CD4-positive, alpha-beta T cell treated with Interleukin-4 for 1 hour (primary cell): ENCODE measurements around the gene CATSPERD.
"Not testable (repeated sequence)": the region's sequence is repeated elsewhere in the genome, so short reads cannot be mapped to it uniquely, and the experiment has no call there.

Experiments
- DNase-seq, 2 donors: peaks; one replicate each; pipeline ENCODE4 v3.0.0-alpha.2; 2020 to 2022

The CATSPERD gene

DNA sequence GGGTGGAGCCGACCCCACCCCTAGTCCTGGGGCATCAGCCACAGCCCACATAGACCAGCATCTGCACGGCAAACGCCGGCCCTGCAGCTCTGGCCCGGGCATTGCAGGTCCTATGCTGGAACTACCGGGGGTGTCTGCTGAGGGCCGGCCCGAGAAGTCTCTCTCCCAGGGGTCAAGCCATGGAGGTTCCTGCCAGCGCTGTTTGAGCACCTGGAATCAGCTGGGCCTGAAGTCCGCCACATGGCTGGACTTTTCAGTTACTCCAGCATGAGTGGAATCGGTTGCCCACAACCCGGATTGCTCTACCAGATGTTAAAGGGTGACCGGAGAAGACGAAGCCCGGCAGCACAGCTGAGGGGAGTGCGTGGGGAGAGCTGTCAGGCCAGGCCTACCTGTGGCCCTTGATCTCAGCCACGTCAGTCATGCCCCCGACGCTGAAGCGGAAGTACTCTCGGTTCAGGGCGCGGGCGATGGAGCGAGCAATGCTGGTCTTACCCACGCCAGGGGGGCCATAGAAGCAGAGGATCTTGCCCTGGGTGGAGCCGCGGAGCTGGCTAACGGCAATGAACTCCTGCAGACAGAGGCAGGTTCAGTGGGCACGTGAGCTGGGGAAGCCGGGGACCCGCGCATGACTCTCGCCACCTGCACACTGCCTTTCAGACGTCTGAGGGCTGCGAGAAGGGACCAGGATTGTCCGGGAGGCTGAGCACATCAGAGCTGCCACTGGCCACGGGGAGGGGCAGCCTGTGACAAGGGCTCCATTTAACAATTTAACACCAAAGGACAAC is 21.6 kb upstream of the CATSPERD start:
- no peak for DNase-seq

DNA sequence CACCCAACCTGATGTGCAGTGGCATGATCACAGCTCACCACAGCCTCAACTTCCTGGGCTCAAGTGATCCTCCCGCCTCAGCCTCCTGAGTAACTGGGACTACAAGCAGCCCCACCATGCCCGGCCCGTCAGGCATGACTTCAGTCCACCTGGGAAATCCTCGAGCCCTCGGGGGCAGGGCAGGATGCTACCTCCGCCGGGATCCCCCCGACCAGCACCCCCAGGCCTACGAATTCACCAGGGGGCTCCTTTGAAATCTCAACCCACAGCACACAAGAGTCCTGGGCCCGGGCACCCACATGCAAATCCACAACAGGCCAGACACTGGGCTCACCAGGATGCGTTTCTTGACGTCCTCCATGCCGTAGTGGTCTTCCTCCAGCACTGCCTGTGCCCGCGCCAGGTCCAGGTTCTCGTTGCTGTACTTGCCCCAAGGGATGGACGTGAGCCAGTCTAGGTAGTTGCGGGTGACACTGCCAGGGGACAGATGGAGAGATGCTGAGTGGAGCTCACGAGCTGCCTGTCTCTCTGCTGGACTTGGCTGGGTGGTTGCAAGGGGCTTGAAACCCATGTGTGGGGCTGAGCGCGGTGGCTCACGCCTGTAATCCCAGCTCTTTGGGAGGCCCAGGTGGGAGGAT is 19.9 kb upstream of the CATSPERD start:
- DNase-seq, result no peak

- not testable (repeated sequence) for DNase-seq
Observed at GRCh38 chr19:5702053-5702410, 18.4 kb upstream of the CATSPERD start.

GRCh38 chr19:5703819-5704818 is 16.3 kb upstream of the CATSPERD start:
- no peak for DNase-seq

DNA sequence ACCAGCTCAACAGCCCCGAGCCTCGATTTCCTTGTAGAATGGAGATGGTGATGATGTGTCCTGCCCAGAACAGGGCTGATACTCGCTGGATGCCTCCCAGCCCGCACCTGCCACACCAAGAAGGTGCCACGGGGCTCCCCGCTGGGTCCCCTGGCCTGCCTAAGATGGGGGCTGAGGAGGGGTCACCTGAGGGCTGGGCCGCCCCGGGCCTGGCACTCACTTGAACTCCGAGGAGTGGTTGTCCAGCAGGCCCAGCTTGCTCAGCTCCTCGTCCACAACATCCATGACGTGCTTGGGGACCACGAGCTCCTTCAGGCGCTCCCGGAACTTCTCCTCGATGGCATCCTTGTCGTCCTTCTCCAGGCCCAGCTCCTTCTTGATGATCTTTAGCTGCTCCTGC is 14.9 kb upstream of the CATSPERD start:
- no peak for DNase-seq

- no peak for DNase-seq
Observed at GRCh38 chr19:5706876-5707573, 13.4 kb upstream of the CATSPERD start.

- DNase-seq, result no peak
Observed at GRCh38 chr19:5707576-5708575, 12.6 kb upstream of the CATSPERD start.

DNA sequence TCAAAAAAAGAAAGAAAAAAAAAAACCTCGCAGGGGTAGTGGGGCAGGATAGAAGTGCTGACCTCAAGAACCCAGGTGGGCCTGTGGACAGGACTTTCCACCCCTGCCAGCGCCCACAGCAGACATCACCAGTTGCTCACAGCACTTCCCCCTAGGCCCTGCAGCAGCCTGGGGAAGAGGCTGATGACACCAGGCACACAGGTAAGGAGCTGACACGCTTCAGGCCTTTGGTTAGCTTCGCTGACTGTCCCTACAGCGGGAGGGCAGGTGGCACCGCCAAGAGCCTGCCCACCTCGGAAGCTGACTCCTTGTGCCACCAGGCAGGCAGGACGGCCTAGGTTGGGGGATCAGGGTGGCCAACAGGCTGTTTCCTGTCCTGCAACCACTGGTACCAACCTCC is 9.4 kb upstream of the CATSPERD start:
- no peak for DNase-seq

GRCh38 chr19:5711713-5712161 is 8.7 kb upstream of the CATSPERD start:
- no peak for DNase-seq

DNA sequence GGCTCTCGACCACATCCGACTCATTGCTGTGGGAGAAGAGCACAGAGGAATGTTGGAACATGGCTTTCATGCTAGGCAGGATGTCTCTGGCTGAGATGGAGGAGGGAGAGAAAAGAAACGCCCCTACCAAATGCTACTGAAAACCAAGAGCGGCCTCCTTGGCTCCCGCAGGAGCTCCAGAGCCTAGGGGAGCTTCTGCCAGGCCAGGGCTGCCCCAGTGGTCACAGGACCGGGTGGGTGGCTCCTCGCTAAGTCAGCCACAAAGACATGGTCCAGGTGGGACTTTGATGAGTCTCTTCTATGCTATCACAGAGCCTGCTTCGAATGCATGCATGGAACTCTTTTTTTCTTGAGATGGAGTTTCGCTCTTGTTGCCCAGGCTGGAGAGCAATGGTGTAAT is 7.2 kb upstream of the CATSPERD start:
- no peak for DNase-seq

DNA sequence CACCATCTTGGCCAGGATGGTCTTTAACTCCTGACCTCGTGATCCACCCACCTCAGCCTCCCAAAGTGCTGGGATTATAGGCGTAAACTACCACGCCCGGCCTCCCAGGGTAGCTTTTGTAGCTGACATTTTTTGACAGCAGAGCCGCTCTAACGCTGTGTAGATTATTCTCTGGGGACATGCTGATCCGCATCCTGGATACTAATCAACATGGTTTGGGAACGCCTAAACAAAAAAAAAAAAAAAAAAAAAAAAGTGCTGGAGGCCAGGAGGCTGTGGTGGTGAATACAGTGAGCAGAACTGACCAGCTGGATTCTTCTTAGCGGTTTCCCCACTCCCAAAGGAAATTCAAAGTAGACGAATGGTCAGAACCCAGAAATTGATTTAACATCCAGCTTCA is 5.6 kb upstream of the CATSPERD start:
- no peak for DNase-seq

GRCh38 chr19:5717215-5717935 is 3.1 kb upstream of the CATSPERD start:
- DNase-seq, result no peak

GRCh38 chr19:5718037-5718578 is 2.3 kb upstream of the CATSPERD start:
- no peak for DNase-seq

DNA sequence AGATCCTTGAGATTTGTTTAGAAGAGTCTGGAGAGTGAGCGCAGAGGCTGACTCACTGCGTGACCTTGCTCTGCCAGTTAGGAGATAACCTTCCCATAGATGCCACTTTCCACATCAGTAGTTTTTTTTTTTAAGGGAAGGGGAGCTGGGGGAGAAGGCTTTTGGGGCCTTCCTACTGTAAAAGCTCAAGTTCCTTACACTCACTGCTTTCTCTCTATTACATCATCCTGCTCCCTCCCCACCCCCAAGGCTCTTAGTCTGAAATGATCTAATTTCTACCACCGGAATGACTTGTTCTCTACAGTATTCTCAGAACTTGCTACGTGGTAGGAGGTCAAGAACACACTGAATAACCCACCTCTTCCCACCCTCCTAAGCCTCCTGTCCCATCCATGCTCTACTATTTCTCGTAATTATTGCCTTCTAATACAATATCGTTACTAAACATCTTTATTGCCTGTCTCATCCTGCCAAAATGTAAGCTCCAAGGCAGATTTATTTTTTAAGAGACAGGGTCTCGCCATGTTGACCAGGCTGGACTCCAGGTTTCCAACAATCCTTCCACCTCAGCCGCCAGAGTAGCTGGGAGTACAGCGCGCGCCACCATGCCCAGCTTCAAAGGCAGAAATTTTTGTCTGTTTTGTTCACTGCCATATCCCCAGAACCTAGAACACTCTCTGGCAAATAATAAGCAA is 1.7 kb upstream of the CATSPERD start:
- DNase-seq, result peak; percentile 21 to 31

- DNase-seq, result peak in 1 of 2 donors; percentile 37
Observed at GRCh38 chr19:5719274-5719960, 1.0 kb upstream of the CATSPERD start.

GRCh38 chr19:5727453-5728050 is 7.1 kb downstream of the CATSPERD start:
- DNase-seq, result no peak

DNA sequence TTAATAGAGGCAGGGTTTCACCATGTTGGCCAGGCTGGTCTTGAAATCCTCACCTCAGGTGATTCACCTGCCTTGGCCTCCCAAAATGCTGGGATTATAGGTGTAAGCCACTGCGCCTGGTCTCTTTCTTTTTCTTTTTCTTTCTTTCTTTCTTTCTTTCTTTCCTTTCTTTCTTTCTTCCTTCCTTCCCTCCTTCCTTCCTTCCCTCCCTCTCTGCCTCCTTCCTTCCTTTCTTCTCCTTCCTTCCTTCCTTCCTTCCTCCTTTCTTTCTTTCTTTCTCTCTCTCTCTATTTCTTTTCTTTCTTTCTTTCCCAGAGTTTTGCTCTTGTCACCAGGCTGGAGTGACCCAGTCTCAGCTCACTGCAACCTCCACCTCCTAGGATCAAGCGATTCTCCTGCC is 12.7 kb downstream of the CATSPERD start:
- not testable (repeated sequence) for DNase-seq

DNA sequence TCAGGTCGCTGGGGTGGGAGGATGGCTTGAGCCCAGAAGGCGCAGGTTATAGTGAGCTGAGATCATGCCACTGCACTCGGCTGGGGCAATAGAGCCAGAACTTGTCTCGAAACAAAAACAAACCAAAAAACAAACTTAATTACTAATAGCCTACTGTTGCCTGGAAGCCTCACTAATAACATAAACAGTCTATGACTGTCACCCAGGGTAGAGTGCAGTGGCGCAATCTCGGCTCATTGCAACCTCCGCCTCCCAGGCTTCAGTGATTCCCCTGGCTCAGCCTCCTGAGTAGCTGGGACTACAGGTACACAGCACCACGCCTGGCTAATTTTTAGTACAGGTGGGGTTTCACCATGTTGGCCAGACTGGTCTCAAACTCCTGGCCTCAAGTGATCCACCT is 18.0 kb downstream of the CATSPERD start:
- no peak for DNase-seq

DNA sequence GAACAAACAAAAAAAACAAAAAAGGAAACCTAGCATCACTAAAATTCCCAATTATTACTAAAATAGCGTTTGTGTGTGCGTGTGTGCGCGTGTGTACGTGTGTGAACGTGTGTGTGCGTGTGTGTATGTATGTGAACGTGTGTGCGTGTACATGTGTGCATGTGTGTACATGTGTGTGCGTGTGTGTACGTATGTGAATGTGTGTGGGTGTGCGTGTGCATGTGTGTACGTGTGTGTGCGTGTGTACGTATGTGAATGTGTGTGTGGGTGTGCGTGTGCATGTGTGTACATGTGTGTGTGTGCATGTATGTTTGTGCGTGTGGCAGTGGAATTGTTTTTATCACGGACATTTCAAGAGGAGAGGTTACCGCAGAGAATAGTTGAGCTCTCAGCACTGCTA is 21.6 kb downstream of the CATSPERD start:
- DNase-seq, result no peak
